HT-29 (cell line): ENCODE data around the gene STK32C. TPM values are rescaled to one million over a fixed set of nuclear protein-coding genes. Genes with fewer than 3 reads are reported as not detected.

Experiments used
- DNase-seq: peaks from one replicate; pipeline ENCODE4 v3.0.0-alpha.2; 2015; ENCODE audit warnings: low spot score
- total RNA-seq: library from RNA; depleted of rRNA; stranded (reverse); fragments of >200 nt; shearing (Covaris generic); gene quantifications from 2 replicates; pipeline ENCODE4 v1.2.3, GENCODE V29; 2014

STK32C gene
- total RNA-seq, 1 experiment from 2014 or later: 20.8 TPM

DNA sequence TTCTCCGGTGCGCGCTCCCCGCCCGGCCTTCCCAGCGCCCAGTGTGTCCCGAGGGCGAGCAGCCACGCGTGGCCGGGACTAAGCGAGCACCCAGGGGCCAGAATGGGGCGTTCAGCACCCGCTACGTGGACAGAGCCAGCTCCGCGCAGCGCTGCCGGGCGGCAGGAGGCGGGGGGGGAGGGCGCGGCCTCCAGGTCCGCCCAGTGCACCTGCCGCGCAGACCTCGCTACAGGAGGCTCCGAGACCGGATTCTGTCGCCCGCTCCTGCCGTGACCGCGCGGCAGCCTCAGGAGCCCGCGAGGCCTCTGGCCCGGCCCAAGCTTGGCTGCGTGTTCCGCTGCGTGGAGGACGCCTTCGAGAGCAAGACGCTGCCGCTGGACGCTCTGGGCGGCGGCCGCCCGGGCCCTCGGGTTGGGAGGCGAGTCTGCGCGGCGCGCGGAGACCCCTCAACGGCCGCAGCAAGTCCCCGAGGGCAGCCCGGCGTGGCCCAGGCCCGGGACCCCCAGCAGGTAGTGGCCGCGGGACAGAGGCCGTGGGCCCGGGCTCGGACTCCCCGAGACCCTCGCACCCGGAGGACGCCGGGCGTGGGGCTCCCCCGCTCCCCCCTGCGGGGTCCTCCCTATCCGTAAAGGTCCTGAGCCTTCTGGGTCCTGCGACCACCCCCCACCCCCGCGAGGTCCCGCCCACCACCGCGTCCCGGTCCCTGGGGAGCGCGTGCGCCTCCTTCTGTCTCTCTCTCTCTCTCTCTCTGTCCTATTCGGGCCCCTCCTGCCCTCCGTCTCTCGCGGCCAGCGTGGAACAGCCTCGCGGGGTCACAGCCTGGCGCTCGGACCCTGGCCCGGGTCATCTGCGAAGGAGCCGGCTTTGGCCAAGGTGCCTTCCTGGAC is 121.9 kb downstream of the STK32C start:
- no peak for DNase-seq

DNA sequence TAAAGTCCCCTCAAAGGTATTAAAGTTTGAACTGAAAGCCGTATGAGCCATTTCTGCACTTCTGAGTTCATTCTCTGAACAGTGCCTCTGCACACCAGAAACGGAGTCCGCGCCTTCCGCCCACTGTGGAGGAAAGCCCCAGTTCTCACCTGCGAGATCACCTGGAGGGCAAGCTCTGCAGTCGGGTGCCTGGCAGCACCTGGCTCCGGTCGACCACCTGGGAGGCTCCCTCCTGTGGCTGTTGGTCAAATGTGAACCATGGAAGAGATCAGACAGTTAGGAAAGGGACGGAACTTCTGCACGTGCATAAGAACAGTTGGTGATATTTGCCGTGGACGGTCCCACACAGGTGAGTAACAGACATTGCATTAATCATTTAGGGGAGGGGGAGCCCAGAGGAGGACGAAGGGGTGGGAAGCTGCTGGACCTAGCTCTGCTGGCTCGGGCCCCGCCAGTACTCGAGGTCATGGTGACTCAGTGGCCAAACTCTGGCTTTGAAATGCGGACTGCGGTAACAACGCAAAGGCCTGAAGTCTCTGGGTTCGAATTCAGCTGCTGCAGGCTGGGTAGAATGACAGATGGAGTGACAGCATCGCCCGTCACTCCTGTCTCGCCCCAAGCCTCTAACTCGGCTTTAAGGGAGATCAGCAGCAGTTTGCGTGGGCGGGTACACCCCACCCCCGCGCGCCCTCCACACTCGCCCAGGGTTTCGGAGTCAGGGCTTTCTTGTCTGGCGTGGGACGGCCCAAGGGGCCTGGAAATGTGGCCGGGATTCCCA is 122.7 kb downstream of the STK32C start:
- no peak for DNase-seq

DNA sequence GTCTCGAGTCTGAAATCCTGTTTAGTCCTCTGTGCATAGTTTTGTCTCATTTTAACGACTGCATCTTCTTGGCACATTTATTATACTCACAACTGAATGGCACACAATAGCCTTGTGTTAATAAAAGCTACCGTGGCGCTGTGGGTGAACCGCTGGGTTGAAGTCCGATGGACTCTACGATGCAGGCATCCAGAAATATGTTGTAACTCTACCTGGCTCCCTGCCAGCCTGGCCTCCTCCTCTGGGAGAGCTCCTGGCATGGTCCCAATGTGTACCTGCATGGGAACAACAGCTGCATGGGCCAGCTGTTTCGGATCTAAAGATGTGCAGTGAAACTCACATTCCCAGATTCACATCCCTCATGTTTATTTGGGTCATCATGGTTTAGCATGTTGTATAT is 124.7 kb downstream of the STK32C start:
- DNase-seq: peak; percentile 66

DNA sequence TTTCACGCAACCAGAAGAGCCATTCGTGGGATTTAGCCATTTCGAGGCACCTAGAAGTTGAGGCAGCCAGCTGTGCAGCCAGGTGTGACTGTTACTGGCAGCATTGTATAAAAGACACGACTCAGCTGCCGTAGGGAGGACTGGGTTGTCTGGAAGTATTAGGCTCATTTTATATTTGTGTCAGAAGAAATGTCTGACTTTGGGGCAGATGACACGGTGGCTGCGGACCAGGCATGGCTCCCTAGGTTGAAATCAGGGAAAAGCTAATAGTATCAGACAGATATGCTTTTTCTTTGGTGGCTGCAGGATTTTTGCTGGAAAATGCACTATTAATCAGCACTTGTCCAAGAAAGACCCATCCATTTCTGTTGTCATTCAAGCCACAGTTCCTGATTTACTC is 125.2 kb downstream of the STK32C start:
- no peak for DNase-seq

DNA sequence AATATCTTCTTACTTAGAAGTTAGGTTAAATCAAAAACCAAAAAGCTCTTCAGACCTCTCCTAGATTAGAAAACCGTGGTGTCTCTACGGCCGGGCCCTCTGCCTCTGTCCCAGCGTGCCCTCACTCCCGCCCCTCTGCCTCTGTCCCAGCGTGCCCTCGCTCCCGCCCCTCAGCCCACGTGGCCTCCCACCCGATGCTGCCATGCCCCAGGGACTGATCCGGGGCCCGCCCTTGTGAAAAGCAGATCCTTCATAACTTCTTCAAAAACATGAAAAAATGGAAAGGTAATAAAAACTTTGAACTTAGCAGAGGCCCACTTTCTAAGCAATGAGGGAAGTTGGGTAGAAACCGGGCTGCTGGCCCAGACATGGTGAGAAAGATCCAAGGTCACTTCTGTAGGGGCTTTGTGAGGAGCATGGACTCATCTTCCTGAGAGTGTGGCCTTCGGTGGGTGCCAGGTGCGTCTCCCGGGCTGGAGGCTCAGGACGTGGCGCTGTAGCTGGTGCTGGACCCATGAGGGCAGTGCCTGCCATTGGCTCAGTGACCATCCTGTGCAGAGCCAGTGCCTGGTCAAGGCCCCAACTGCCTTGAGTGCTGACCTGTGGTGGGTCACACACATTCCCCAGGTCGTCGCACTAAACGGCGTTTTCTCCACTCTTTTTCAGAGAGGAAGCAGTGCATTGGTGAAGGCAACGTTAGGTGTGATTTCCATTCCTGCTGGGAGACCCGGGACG is 125.9 kb downstream of the STK32C start:
- no peak for DNase-seq

DNA sequence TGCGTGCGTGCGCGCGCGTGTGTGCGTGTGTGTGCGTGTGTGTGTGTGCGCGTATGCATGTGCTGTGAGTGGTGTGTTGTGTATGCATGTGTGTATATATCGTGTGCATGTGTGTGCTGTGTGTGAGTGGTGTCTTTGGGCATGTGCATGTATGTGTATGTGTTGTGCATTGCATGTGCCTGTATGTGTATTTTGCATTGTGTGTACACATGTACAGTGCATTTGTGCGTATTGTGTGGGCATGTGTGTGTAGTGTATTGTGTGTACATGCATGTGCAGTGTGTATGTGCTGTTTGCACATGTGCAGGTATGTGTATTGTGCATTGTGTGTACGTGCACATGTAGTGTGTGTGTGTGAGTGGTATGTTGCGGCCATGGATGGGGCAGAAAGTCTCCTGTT is 127.0 kb downstream of the STK32C start:
- DNase-seq: no peak

DNA sequence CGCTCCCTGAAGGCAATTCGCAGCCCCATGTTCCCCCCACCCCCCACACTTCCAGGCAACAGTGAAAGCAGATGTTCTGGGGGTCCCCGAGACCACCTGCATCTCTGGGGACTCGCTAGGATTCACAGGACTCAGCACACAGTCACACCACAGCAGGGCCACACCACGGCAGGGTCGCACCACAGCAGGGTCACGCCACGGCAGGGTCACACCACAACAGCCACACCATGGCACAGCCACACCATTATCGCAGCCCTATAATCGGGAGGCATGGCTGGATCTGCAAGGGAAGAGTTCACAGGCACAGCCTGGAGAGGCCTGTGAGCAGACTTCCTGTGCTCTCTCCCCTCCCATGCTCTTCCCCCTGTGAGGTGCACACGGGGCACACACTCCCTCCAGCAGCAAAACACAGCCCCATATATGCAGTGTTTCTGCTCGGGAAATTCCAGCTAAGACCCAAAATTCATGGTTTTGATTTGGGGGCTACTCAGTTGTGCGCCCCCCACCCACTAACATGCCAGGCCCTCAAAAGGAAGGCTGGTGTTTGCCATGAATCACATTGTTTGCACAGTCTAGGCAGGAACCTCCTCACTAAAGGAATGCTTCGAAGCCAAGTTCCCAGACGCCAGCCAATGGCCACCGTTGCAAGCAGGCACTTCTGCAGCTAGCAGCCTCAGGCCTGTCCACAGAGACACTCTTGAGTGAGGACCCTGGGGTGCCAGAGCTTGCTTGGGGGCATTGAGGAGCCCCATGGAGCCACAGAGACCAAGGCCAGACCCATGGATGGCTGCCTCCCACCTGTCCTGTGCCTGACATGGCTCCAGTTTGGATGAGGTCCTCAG is 128.0 kb downstream of the STK32C start:
- DNase-seq: no peak

DNA sequence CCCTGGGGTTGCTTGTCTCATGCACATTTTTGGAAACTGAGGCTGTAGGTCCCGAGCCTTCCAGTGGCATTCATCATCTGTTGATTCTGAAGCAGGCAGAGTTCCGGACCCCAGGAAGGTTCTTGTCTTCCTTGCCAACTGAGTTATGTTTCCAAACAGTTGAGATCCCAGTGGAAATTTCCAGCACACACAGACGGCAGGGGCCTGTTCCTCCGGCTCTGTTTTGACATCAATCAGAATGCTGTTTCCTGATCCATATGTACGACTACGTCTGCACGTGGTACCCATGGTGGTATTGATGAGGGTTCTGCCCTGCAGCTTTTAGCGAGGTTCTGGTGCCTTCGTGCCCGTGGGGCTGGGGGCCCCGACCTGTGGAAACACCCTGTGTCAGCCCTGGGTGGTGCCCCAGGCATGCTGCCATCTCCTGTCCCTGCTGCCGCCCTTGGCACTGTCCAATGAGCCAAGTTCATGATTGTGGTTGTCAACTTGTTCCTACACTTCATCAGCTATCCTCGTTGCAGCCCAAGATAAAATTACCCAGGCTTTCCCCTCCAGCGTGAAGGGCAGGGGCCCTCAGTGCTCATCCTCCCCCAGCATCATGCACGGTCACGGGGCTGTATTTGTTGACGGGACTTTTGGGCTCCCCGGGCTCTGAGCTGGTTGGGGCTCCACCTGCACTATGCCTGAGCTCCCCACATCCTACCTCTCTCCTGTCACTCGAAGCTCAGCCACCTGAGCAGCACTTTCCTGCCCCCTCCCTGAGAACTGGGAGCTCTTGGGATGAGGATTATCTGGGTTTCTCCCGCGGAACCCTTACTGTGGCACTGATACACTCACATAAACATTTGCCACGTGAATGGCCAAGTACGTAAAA is 128.8 kb downstream of the STK32C start:
- no peak for DNase-seq

DNA sequence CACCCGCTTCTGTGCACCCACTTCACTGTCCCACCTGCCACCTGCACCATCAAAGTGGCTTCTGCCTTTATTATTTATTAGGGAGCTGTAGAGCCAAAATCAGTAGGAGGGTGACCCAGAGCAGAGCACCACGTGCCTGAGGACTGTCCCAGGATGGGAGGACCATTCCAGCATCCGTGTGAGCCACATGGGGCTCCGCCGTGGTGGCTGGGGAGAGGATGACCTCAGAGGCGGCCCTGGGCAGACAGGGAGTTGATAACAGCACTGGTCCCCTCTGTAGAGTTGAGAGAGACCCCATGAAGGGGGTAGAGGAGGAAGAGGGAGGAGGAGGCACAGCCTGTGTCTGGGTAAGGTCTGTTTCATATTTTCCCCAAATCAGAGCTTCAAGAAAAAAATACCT is 129.7 kb downstream of the STK32C start:
- no peak for DNase-seq

DNA sequence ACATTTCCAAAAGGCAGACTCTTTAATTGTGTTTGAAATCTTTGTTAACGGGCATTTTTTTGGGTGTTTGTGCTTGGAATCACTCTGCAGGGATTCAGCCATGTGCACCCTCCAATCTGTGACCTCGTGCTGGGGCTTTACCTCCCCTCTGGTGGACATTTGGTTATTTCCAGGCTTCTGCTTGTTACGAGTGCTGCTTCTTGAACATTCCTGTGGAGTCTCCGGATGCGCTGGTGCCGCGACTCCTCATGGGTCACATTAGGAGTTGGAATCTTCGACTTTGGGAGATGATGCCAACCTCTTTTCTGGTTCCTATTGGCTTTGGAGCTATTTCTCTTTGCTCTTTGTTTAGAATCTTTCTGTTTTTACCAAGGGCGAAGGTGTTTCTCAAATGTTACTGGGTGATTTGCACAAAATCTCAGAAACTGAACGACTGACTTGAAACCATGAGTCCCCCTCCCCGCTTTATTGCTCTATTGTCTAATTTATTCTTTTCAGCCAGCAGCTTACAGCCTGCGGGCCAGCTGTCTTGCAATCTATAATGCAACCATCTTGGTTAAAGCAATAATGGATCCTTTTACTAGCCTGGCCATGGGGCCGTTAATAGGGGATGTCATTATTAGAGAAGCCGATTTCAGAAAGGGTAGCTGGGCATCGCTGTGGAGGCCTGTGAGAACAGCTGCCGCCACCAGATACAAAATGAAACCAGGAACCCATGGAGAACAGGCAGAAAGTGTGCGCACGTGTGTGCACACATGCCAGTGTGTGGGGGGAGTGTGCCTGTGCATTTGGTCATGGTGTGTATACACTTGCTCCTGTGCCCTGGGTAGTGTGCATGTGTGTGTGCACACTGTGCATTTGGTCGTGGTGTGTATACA is 130.9 kb downstream of the STK32C start:
- DNase-seq: no peak

DNA sequence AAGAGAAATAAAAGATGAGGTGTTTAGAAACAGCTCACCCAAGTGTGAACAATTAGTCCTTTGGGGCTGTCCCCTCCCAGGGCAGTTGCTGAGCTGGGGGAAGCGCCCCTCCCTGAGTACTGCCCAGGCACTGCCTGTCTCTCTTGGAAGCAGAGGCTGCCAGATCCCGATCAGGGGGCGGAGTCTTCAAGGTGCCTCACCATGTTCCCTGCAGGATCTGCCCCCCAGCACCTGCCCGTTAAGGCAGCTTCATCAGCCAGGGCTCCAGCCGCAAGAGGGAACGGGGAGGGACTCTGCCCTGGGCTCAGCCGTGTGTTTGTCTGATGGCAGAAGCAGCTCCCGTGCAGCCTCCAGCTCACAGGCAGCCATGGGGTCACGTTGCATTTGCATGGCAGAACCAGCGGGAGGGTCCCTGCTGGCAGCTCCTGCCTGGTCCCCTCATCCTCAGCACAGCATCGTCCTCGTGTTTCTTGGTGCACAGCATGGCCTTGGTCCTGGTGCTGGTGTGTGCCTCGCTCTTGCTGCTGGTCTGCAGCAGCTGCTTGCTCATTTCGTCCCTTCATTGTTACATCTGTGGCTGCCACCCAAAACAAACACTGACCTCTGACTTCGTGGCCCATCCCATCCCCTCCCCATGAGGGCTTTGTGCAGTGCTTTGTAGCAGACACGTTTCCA is 131.7 kb downstream of the STK32C start:
- DNase-seq: no peak

DNA sequence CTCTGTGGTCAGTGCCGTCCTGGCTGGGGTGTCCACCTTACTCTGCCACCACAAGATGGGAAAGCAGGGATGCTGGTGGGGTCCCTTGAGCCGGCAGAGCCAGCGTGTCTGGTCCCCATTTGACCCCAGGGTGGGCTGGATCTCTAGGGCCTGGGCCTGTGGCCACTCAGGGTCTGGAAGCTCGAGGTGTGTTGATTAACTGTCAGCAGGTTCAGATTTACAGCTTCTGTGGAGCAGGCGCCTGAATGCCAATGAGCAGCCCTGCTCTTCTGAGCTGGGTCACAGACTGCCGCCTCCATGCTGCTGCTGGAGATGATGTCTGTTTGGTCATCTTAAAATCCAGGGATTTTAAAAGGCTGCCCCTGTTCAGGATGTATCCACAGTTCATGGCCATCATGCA is 132.3 kb downstream of the STK32C start:
- DNase-seq: no peak

DNA sequence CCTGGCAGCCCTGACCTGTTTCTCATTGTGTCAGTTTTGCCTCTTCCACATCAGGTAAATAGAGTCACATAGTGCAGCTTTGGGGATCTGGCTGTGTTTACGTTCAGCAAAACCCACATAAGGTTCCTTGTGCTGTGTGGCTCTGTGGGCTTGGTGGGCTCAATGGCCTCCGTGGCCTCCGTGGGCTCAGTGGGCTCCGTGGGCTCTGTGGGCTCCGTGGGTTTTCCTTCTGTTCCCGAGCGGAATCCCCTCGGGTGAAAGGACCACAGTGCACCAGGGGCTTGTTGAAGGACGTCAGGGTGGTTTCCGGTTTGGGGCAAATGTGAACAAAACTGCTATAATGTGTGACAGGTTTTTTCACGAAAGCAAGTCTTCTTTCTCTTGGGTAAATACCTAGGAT is 133.5 kb downstream of the STK32C start:
- no peak for DNase-seq

DNA sequence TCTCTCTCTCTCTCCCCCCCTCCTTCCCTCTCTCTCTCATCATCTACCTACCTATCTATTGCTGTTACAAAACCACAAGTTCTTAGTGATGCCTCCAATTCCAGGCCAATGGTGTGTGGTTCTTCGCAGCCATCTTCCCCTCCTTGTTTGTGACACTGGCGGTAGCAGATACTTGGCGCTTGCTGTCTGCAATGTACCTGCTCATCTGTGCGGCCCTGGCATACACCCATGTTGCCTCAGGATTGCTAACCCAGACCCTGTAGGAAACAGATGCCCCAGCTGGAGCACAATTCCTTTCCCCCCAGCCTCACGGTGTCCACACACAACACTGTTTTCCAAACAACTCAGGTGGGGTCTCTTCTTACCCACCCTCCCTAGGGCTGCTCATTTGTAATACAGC is 134.6 kb downstream of the STK32C start:
- DNase-seq: no peak

DNA sequence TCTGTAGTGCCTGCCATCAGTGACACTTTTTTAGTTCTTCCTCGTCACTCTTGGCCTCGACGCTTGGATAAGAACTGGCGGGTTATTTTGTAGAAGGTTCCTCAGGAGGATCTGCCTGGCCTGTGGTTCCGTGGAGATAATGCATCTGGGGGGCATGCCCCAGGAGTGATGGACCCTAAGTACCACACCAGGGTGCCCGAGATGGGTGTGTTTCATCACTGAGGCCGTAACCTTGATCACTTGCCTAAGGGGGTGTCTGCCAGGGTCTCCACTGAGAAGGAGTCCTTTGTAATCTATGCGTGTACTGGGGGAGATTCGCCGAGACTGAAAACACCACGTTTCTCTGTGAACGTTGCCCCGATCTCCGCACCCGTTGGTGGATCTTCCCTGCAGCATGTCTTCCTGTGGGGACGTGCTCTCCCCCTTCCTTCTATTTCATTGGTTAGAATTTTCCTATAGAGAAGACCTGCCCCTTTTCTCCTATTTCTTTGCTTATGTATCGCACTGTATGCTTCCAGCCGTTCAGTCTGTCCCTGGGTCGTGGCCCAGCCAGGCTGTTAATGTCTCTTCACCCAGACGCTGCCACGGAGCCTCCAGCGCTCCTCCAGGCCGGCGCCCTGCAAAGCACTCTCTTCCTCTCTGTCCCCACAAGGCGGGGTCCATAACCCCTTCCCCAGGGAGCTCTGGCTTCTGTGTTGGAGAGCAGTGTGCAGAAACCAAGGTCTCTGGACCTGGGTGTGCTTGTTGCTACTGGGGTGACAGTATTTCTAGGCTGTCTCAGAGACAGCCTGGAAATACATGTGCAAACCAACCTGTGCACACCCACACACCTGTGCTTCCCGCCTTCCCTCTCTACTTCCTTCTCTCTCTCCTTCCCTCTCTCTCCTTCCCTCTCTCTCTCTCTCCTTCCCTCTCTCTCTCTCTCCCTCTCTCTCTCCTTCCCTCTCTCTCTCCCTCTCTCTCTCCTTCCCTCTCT is 135.4 kb downstream of the STK32C start:
- DNase-seq: no peak

DNA sequence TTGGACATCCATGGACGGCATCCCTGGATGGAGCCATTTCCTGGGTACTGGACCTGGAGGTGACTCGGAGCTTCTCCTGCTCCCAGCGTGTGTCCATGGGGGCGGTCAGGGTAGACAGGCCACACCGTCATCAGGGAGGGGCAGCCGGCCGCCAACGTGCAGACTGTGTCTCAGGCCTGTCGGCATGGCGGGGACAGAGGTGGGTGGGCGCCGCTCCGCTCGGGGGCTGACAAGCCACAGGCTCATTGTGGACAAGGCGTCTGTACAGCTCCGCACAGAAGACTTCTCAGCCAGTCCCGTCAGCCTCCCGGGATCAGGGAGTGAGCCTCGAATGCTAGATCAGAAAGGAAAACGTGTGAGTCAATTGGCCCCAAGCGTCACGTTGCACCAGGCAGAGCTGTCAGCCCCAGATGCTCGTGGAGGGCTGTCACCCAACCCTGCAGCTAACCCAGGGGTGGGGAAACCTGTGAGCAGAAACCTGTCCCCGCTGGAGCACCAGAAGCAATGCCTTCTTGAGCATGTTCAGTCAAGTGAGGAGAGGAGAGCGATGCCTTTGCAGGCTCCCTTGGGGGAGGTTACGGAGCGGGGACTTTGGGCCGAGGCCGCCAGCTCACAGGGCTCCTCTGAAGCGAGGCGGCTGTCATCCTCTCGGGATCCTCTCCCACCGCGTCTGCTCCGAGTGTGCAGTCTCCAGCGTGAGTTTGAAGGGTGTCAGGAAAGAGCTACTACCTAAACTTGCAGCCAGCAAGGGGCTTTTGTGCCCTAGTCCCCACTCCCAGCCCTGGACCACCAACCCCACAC is 137.0 kb downstream of the STK32C start:
- no peak for DNase-seq
